ENCODE data around the gene NPLOC4.
"Not testable (repeated sequence)": the region's sequence is repeated elsewhere in the genome, so short reads cannot be mapped to it uniquely, and the experiment has no call there.

Gene NPLOC4

GRCh38 chr17:81621494-81622130, 15.3 kb downstream of the NPLOC4 start:
- no peak for DNase-seq

DNA sequence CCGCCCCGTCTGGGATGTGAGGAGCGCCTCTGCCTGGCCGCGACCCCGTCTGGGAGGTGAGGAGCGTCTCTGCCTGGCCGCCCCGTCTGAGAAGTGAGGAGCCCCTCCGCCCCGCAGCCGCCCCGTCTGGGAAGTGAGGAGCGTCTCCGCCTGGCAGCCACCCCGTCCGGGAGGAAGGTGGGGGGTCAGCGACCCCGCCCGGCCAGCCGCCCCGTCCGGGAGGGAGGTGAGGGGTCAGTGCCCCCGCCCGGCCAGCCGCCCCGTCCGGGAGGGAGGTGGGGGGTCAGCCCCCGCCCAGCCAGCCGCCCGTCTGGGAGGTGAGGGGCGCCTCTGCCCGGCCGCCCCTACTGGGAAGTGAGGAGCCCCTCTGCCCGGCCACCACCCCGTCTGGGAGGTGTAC, 18.6 kb downstream of the NPLOC4 start:
- DNase-seq = not testable (repeated sequence)

GRCh38 chr17:81616877-81617276, 20.0 kb downstream of the NPLOC4 start:
- no peak for DNase-seq

GRCh38 chr17:81615401-81615930, 21.4 kb downstream of the NPLOC4 start:
- no peak for DNase-seq

DNA sequence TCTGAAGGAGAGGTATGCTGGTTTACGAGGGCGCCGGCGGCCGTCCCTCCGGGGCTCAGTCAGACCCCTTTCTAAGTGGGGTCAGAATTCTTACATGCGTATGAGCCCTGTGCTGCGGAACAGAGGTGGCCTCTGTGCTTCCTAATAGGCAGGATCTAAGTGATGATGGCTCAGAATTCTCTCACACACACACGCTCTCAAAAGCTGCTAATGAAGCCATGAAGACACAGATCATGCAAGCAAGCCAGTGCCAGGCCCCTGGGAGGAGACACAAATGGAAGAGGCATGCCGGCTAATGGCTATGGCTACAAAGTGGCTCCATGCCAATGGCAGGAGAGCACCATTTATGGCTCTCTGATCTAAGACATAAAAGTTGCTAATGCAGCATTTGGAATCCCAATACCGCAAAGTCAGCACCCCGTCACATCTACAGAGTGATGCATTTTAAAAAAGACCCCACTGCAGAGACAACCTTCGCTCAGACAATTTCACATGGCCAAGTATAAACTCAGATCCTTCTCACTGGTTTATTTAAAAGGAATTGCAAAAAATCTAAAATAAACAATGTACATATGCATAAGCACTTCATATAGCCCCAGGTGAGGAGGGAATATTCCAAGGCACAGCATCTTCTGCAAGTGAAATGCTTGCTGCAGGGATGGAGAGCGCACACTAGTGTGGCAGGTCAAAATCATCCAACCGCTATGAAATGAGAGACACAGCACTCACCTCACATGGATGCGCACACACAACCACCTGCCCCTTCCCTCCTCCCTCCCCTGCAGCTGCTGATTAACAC, 24.5 kb downstream of the NPLOC4 start:
- no peak for DNase-seq

- no peak for DNase-seq
Measured at GRCh38 chr17:81609541-81610311, 27.2 kb downstream of the NPLOC4 start.

GRCh38 chr17:81608605-81609004, 28.3 kb downstream of the NPLOC4 start:
- no peak for DNase-seq

DNA sequence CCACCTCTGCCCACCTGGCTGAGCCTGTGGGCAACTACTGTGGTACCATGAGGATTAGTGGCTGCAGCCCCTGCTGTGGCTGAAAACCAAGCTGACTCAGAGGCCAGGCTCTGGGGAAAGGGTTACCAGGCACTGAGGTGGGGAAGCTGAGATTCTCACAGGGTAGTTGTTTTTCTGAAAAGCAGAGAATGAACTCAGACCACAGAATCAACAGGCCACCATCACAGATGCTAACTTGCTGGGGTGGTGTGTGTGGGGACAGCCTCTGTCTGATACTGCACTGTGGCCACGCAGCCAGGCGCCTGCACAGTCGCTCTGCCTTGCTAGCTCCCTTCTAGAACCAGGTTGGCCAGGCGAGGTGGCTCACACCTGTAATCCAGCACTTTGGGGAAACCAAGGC, 28.8 kb downstream of the NPLOC4 start:
- no peak for DNase-seq

DNA sequence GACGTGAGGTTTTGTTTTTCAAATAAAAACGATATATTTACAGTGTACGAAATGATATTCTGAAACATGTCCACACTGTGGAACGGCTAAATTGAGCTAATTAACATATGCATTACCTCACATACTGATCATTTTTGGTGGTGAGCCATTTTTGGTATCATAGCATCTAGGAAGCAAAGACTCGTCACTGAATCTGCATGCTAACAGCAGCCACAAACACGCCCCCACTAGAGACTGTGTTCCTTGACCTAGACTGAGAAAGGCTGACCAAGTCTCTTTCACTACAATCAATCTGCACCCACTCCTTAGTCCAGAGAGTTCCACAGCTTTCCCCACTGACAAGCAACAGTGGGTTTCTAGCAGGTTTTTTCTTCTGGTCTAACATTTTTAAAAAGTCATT, 29.5 kb downstream of the NPLOC4 start:
- no peak for DNase-seq

- no peak for DNase-seq
Measured at GRCh38 chr17:81603846-81604610, 32.9 kb downstream of the NPLOC4 start.

DNA sequence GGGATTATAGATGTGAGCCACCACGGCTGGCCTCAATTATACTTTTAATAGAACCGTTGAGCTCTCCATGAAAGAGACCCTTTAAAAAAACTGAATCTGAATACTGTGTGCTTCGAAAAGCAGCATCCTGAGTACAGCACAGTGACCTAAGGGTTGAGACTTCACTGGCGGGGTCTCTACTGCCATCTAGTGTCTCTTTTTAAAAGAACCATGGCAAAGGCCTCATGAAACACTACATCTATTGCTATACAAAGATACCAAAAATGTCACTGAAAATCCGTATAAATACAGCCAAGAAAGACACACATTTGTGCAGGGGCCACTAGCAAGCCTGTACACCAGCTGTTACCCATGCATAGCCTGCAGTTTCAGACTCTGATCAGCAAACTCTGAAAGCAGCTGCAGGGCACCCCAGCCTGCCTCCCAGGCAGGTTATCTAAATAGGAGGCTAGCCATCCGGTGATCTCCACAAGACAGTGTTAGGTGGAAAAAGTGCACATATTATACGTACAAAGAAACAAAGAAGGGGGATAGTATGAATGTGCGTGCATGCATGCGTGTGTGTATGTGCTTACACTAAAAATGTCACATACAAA, 35.3 kb downstream of the NPLOC4 start:
- DNase-seq = peak; percentile 28

DNA sequence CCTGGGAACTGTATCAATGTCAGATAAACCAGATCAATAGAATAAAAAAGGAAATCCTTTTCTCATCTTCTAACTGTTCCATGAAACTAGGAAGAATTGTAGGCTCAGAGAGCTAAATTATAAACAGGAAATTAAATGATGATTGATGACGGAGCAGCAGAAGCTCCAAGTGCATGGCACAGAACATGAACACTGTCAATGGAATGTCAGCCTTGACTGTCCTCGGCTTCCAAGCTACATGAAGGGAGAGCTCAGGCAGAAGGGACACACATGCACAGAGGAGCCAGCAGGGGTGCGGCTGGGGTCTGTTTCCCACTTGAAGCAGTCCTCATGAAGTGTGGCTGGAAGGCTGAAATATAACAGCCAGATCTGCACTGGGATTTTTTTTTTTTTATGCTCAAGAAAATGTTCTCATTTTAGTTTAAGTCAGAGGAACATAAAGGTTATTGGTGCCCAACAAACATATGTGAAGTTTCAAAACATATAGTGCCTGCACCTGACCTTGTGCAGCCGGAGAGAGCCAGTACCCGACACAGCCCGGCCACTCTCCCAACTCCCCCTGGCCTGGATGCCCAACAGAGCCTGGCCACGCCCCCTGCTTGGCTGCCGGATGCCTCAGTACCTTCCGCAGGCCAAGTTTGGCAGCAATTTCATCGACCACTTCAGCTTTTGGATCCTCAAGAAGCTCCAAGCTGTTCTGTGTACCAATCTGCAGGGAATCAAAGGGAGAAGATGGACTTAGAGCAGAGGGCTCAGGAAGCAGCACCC, 37.0 kb downstream of the NPLOC4 start:
- DNase-seq = peak; percentile 21

DNA sequence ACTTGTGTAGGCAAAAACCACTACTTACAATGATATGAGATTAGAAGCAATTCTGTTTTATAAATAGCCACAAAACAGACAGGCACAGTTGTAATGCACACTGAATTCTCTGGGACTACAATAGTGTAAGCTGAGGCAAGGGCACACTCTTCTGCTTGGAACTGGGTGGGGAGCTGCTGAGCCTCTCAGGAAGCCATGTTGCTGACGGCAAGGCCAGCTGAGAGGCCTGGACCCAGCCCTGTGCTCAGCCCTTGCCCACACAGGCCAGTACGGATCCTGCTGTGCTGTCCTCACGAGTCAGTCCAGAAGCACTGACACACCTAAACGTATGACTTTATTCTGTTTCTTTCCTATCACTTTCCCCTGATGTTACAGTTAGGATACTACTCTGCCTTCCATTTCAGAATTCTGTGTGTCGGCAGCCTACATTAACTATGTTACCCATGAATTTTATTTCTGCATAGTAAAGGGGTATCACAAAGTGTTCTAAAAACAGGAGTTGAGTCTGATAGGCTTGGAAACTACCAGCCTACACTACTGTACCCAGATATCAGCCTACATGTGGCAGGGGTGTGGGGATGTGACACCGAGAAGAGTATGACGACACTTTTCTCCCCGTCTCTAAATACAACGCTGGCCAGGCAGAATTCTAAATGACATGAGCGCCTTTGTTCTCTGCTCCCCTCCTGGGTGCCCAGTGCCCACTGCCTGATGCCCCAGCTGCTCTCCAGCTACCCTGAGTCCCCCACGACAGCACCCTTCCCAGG, 43.6 kb downstream of the NPLOC4 start:
- DNase-seq = no peak

GRCh38 chr17:81591971-81592370, 44.9 kb downstream of the NPLOC4 start:
- no peak for DNase-seq

GRCh38 chr17:81590121-81590520, 46.8 kb downstream of the NPLOC4 start:
- DNase-seq = no peak

- no peak for DNase-seq
Measured at GRCh38 chr17:81589612-81590011, 47.3 kb downstream of the NPLOC4 start.

- DNase-seq = no peak
Measured at GRCh38 chr17:81586096-81586495, 50.8 kb downstream of the NPLOC4 start.

DNA sequence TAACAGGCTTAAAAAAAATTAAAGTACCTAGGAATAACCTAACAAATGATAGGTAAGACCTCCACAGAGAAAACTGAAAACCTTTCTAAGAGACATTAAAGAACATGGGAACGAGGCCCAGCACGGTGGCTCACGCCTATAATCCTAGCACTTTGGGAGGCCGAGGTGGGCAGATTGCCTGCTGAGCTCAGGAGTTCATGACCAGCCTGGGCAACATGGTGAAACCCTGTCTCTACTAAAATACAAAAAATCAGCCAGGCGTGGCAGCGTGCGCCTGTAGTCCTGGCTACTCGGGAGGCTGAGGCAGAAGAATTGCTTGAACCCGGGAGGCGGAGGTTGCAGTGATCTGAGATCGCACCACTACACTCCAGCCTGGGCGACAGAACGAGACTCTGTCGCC, 52.1 kb downstream of the NPLOC4 start:
- not testable (repeated sequence) for DNase-seq

DNA sequence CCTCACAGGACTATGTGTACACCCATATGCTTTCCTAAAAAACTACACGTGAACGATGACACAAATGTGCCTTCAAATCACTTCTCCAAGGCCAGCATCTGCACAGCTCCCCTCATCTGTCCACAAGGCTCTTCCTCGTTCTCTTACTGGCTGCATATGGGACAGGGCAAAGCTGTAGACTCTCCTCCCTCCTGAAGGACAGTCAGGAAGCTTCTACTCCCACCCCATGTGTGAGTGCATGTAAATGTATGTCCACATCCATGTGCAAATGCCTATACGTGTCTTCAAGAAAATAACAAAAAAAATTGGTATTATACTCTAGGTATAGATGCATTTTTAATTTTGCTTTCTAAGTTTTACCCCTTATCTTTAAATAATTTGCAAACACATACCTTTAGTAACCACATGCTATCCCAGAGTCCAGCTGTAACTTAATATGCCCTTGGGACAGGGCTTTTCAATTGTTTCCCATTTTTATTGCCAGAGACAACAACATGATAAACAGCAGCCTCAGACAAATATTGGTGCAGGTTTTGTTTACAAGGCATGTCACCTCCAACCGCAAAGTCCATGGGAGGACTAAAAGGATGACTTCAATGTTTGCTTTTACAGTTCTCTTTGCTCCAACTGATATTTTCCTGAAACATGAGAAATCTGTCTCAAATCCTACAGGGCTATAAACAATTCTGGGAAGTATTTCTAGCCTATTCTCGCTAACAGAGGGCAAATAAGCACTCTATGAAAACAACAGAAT, 53.1 kb downstream of the NPLOC4 start:
- no peak for DNase-seq

DNA sequence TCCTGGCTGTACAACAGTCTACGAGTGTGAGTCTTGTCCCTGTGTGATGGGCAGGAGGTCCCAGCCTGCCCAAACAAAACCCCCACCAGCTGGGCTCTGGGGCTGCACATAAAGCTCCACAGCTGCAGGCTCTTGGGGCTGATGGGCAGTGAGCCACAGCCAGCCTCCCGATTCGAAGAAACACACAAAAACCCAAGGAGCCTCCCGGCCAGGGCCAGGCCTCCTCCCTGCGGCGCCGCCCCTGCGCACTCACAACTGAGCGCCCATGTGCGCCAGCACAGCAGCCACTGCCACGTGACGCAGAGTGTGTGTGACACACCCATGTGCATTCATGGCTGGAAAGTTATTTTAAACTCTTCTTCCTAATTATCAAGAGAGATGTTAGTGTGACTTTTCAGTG, 54.2 kb downstream of the NPLOC4 start:
- DNase-seq = no peak

All from amniotic stem cell (primary cell).